DMS53 (cell line): ENCODE data around the gene CREG2.

Source experiments
- DNase-seq: peaks from one replicate; lab custom pipeline; 2025; lab: John Stamatoyannopoulos, UW

Gene CREG2

DNA sequence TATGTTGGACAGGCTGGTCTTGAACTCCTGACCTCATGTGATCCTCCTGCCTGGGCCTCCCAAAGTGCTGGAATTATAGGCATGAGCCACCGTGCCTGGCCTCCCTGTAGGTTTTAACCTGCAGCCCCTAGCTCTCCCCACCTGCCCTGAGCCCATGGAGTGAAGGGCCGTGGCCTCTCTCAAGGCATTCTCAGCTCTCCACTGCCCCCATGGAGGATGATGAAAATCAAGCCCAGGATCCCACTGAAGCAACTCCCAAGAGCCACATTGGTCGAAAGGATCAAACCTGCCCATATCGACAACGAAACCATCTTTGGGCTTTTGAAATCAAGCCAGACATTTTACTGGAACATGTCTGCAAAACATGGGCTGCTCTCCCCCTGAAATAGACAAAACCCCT, 22.4 kb upstream of the CREG2 start:
- no peak for DNase-seq

DNA sequence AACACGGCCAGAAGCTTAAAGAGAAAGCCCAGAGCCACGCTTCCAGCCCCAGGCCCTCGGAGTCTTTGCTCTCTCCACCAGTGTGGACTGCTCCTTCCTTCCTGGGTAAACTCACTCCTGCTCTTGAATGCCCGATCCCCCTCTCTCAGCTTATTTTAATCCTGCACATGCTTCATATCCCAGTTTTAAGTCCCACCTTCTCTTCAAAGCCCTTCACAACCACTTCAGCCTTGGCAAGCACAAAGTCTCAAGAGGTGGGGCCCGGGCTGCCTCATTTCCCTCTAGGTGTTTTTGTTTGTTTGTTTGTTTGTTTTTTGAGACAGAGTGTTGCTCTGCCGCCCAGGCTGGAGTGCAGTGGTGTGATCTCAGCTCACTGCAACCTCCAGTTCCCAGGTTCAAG, 21.6 kb upstream of the CREG2 start:
- DNase-seq, result peak; percentile 29

DNA sequence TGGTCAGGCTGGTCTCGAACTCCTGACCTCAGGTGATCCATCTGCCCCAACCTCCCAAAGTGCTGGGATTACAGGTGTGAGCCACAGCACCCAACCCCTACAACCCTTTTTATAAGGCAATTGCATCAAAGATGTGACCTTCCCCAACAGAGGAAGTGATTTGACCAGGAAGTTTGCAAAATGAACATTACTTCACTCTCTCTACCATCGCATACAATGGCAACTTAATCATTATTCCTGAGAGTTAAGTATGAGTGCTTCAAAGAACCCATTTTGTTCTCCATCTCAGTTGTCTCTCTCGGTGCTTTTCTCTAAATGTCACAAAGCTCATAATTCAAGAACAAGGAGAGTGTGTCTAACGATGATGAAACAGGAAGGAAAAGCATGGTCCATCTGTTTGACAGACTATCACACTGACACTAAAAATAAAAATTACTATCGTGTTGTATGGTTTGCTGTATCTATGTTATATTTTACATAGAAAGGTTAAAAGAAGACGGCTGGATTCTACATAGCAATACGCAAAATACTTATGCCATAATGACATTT, 18.1 kb upstream of the CREG2 start:
- DNase-seq, result no peak

DNA sequence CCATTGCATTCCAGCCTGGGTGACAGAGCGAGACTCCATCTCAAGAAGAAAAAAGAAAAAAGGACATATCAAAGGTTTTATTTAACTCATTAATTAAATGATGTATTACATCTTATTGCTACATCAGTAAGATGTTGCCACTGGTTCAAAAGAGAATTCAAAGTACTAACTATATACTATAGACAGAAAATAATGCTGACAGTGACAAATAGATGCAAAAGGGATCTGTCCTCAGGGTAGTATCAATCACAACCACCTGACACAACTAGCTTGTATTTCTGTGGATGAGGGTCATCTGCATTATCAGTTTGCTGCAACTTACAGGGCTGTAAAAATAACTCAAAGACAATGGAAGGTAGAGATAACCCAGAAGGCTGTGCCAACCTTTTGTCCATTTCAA, 16.4 kb upstream of the CREG2 start:
- no peak for DNase-seq

DNA sequence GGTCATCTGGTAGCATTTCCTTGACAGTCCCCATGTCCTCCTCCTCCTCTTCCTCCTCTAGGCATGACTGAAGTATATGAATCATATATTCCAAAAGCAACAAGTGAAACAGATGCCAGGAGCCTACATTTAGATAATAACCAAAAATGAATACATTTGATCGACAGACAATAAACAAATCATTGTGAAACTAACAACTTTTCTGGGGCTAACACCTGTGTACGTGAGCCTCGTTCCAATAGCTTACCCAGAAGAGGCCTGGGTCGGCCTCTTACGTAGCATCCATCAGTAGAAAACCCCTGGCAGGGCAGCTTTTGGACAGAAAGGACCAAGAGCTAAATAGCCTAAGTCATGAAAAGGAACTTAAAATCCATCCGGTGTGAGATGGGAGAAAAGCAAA, 15.3 kb upstream of the CREG2 start:
- no peak for DNase-seq

DNA sequence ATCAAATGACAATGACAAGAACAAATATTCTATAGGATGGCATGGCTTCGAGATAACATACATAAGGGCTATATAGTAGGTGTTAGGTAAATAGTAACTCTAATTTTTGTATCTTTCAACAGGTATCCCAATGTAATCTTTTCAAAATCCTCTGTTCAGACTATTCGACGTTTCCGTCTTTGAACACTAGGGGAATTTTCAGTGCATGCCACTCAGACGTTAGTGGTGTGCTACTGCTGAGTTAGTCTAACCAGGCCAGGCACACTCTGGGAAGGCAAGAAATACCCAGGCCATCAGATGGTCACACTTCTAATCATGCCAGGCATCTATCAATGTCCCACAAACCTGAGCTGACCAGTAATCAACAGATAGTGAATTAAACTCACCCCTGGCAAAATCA, 14.6 kb upstream of the CREG2 start:
- peak; percentile 28 for DNase-seq

DNA sequence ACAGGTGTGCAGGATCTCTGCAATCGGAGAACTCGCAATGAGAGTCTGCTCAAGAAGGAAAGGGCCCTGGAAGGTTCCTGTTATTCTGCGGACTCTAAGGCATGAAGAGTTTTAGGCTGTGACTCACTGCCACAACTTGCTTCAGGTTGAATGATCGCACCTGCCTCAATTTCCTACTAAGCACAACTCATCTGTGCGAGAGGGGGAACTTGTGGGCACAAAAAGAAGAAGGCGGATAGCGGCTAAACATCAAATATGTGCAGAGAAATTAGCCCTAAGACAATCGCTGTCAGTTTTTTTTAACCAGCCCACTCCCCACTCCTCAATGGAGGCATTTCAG, 14.0 kb upstream of the CREG2 start:
- DNase-seq, result no peak

DNA sequence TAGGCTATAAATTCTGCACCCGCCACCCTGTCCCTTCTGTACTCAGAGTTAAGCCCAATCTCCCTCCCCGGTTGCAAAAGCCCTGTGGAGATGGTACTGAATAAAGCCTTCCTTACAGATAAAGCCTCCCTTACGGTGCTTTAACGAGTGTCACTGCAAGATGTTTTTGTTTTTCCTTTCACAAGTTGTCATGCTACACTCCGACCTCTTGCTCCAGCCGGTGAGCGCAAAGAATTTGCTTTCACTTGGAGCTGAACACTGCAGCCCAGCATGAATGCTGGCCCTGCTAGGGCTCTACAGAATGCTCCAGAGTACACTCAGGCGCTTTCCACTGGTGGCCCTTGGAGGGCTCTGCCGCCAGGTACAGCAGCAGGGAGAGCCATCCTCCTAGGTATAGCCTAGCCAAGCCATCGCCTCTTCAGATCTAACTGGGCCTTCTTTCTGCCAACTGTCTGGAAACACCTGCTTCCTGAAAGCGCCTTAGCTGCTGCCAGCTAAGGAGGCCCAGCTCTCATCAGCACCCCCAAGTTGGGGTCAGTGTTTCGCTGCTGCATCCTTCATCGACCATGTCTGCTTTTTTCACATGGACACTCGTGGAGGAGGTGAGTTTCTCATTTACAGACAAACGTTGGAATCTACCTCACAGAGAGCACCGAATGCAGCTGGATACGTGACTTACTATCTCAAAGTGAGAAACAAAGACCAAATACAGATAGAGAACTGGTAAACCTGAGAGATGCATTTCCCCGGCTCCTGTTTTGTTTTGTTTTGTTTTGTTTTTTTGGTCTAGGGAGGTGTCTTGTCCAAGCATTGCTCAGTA, 13.4 kb upstream of the CREG2 start:
- no peak for DNase-seq

DNA sequence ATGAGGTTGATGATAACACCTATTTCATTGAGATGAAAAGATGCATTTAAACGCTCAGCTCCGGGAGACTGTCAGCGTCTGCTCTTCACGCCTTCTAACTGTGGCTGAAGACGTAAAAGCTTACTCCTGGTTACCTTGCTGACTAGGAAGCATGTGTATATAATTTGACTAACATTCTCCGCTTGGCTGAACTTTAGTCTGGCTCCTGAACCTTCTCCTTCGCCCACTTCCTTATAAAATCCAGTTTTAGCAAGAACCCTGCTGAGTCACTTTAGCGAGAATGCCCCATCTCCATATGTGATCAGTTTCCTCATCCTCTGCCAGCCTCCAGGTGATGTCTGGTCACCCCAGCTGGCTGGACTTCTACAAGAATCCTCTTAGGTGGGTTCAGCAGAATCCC, 12.7 kb upstream of the CREG2 start:
- DNase-seq, result peak; percentile 54

DNA sequence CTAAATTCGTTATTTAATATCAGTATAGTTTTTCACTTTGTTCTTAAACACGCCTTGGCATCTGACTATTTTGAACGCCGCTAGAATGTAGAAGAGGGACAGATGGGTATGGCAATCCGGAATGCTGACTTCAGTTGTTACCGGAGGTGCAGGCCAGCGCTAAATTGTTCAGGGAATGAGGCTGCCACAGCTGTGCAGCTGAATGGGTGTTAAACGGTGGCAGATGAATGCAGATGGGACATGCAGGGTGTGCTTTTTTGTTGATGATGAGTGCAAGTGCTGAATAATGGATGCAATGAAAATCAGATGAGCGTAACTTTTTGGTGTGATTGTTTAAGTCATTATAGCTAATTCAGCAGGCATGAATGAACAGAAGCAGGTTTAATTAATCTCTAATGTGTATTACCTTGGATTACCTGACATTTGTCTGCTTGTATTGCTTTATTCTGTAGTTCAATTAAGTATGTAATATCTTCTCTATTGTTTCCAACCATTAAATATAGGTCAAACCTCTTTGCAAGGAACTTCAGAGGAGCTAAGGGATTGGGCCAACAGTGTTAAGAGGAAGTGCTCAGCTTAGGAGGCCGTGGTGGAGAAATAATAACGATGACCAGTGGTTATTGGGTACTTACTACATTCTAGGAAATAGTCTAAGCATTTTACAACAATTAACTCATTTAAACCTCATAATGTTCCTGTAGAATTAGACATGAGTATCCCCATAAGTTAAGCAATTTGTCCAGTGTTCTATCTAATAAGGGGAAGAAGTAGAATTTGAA, 11.9 kb upstream of the CREG2 start:
- no peak for DNase-seq

DNA sequence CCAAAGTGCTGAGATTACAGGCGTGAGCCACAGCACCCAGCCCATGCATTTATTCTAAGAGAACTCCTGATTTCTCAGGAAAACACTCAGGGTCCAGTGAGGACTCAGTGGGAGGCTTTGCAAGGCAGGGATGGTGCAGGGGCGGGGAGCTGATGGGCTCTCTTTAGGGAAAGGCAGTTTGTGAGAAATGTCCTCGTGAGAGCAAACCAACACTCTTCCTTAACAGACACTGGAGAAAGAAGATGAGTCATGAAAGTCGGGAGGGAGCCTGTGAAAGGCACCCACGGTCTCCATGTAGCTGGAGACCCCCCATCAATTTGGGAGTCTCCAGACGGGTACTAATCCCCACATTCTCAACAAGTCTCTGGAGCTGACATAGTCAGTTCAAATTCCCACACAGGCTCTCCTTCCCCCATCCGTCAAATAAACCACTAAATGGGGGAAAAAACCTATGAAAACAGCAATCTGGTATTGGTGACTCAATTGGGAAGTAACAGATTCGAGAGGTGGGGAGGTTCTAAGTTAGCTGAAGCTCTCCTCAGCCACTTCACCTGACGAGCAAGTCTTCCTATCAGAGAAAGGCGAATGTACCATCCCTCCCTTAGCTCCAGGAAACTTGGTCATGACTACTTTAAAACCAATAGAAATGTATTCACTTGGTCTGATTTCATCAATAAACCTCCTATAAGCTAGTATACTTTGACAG, 11.0 kb upstream of the CREG2 start:
- DNase-seq, result no peak

DNA sequence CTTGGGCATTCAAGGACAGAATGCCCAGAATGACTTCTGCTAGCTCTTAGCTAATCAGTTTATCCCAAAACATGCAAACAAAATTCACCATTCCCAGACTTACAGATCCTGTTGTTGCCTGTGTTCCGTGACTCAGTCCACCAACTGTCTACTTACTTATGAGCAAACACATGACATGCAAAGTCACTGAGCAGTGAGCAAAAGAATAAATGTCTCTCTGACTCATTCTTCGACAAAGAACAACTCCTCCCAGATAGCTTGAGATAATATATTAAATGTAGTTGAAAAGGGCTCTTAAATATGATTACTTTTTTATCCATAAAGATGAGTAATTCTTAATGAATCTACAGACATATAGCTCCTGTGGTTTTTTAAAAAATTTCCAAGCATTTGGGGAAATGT, 9.0 kb upstream of the CREG2 start:
- DNase-seq, result peak; percentile 70

DNA sequence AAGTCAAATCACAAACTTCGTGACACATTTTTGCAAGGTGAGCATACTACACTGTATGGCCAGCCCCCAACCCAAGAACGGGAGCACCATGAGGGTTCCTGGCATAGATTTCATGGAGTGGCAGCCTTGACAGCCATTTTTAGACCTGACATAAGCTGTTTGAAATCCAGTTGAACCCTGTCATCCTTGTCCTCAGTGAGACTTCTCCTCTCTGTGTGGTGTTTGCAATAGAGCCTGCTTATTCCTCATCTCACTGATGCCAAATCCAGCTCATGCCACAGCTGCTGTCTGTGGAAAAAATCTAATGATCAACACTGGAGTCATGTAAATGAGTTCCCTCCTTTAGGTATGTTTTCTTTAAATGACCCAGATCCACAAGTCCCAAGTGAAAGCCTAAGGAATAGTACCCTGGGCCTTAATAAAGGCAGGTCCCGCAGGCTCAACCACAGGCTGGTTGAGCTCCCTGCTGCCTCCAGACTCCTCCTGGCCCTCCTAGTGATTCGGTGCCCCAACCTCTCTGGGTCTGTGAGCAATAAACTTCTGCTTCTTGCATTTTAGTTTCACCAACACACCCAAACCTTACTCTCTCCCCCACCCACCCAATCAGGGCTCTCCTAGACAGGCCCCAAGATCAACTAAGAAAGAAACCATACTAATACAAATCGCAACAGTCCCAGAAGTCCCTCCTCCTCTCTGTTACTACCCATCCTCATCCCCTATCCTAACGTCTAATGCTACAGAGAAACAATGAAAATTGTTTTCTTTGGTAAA, 8.4 kb upstream of the CREG2 start:
- no peak for DNase-seq

DNA sequence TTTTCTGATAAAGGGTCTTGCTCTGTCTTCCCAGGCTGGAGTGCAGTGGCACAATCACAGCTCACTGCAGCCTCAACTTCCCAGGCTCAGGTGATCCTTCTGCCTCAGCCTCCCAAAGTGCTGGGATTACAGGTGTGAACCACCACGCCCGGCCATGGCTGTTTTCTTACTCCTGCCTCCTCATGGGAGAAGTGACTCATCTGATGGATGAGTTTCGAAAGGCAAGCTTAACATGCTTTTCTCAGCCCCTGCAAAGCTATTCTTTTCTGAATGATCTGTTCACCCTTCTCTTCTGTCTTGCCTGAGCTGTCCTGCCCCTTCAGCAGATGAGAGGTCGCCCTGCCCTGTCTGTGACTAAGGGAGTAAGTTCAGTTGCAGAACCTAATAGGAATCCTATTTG, 929 bp upstream of the CREG2 start:
- DNase-seq, result peak; percentile 56

DNA sequence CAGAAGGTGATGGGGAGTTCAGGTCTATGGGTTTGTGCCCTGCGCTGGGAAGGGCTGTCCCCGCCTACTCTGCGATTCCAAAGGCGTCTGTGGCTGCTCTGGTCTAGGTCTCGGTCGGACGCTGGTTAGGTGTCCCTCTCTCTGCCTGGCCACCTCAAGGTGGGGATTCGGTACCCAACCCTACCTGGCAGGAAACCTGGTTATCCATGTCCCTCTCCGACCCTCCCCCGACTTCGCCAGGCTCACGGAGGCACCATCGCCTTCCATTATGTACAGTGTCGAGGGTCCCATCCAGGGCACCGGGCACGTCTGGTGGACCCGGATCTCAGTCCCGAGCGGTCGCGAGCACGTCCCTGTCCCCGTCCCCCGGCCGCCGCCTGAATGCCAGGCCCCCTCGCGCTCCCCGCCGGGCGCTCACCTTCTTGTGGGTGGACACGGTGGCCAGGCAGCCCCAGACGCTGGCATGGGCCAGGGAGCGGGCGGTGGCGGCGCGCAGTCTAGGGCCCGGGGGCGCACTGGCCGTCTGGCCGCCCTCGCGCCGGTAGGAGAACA, 628 bp downstream of the CREG2 start:
- DNase-seq, result peak; percentile 49

DNA sequence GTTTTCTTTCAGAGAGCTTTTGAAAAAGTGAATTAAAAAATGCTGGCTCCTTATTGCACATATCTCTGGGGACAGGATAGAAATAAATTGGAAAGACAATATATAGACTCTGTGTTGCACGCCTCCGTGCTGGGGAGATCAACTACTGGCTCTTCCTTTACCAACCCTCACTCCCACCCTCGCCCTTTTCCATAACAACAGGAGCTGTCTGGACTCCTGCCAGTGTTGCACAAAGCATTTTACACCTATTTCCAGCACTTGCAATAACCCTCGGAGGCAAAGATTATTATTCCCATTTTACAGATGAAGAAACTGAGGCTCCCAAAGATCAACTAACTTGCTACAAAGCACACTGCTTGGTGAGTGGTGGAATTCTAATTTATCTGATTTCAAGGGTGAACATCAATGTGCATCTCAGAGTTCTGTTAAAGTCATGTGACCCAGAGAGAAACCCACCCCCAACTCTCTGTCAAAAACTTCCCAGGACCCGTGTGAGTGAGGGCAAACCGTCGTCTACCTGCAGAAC, 4.2 kb downstream of the CREG2 start:
- DNase-seq, result no peak

DNA sequence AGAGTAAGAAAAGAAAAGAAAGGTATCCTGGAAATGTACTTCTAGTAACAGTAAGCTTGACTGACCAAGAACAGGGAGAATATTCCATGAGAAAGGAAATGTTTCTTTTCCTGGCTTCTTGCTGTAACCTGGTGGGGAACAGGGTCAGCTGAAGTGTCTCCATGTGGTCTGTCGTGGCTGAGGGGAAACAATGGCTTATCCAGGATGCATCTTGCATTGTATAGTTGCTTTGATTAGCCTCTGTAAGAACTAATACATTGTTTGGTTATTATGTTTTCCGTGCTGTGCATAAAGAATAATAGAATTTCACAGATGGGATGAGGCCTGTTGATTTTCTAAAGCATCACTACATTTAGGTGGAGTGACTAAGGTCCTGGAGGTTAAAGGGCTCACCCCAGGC, 4.9 kb downstream of the CREG2 start:
- no peak for DNase-seq

DNA sequence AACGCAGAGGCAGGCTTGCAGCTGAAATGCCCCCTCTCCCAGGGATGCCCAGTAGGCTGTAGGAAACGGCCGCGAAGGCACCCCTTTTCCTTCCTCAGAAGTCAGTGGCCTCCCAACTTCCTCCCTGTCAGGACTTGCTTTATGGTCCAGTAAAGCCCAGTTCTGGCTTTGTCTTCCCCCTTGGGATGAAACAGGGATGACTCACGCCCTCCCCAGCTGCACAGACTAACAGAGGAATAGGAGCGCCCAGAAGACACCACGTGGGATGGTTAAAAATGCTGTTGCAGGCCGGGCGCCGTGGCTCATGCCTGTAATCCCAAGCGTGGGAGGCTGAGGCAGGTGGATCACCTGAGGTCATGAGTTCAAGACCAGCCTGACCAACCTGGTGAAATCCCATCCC, 6.9 kb downstream of the CREG2 start:
- DNase-seq, result no peak

DNA sequence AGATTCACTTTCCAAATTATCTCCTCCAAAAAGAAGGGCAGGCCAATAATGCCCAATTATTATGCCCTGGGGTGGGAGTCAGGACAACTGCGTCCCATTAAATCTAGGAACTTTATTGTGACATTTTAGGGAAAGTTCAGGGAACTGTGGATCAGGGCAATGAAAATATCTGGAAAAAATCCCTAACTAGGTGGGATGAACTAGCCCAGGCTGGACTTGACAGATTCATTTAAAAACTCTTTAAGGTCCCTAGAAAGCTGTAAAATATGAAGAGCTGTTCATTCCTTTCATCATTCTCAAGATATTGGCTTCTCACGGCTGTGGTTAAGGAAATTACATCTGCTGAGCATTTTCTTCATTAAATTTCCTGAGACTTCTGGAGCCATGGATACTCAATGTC, 8.2 kb downstream of the CREG2 start:
- no peak for DNase-seq

DNA sequence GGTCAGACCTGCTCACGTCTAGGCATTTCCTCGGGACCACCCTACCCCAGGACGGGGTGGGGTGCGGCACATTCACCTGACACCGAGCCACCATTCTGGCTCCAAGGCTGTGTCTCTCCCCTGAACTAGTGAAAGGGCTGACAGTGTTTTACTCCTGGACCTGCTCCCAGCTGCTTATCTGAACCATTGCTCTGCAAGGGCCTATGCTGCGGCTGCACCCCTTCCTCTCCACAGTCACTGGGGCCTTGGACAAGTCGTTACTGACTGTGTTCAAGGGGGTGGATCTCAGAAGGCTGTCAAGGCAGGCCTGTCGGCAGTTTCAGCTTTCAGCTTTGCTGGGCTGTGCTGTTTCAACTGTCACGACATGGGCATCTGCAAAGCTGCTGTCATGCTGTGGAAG, 11.7 kb downstream of the CREG2 start:
- DNase-seq, result no peak

DNA sequence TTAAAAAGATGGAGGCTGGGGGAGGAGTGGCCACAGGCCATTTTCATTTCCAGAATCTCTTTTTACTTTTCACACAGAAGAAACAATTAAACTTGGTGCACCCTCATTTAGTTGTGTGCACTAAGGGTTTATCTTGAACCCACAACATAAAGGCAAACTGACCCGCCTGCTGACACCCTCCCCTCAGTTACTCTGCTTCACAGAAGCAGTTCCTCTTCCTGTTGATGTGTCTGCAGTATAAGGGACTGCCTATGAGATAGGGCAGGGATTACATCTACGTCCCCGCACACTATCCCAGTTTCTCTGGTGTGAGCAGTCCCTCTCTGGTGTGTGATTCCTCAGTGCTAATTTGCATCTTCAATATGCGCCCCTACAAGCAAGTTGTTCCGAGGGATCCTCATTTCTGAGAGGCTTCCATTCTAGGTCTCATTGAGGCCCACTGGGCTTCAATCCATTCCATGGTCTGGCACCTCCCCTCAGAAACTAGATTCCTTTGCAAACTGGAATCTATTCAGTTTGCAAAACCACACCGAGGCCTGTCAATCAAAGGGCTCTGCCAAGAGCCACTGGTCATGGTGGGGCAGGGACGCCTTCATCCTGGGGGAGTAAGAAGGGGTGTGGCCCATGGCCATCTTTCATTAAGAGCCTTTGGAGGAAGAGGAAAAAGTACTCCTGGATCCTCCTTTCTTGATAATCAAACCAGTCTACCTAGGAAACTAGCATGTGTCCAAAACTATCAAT, 12.3 kb downstream of the CREG2 start:
- no peak for DNase-seq
